Esophagus squamous epithelium (tissue), 5 donors: ENCODE results near the gene ANLN. TPM values are rescaled to one million over a fixed set of nuclear protein-coding genes. Genes with fewer than 3 reads are reported as not detected.
"Not testable (repeated sequence)": the region's sequence is repeated elsewhere in the genome, so short reads cannot be mapped to it uniquely, and the experiment has no call there.

Experiments used
- DNase-seq: peaks from one replicate; lab custom pipeline; 2025; lab: John Stamatoyannopoulos, UW
- H3K27ac ChIP-seq, 4 donors: fragments of 200-600 bp; sonication (generic); one replicate each; pipeline ENCODE4 v1.5.1; 2016 to 2019; ENCODE audit warnings: mild to moderate bottlenecking in 1 of 4
- H3K27me3 ChIP-seq, 4 donors: fragments of 200-600 bp; sonication (generic); 1 replicate in 3 of 4; 2 replicates in 1 of 4; pipeline versions ENCODE4 v1.5.1 to v1.6.0; 2017 to 2021; ENCODE audit warnings: antibody characterized with exemption in 1 of 4
- H3K36me3 ChIP-seq, 3 donors: fragments of 200-600 bp; sonication (generic); one replicate each; pipeline ENCODE4 v1.5.1; 2016 to 2019
- H3K4me1 ChIP-seq, 3 donors: fragments of 200-600 bp; sonication (generic); one replicate each; pipeline ENCODE4 v1.5.1; 2017 to 2019
- H3K4me3 ChIP-seq, 4 donors: fragments of 200-600 bp; sonication (generic); 1 replicate in 3 of 4; 2 replicates in 1 of 4; pipeline ENCODE4 v1.5.1; 2016 to 2019; ENCODE audit warnings: mild to moderate bottlenecking in 2 of 4, moderate library complexity in 1 of 4
- H3K9me3 ChIP-seq, 3 donors: fragments of 200-600 bp; sonication (generic); one replicate each; pipeline ENCODE4 v1.5.1; 2016 to 2019
- POLR2A ChIP-seq, 4 donors: fragments of 450-650 bp; IDR thresholded peaks; one replicate each; pipeline ENCODE4 v1.6.1; 2017; ENCODE audit warnings: antibody characterized with exemption in 4 of 4, mild to moderate bottlenecking in 4 of 4, moderate library complexity in 3 of 4
- WGBS, 2 donors: methylation state at CpG; one replicate each; pipeline ENCODE4 v1.1.5; 2018; 5-methylcytosine and 5-hydroxymethylcytosine counted together
- intact Hi-C: fragments of 100-400 bp; cut with DNase I; formaldehyde crosslinking; loops from one replicate; pipeline ENCODE4 v1.15.0; 2022
- total RNA-seq, 4 donors: library from RNA; depleted of rRNA; stranded (reverse); fragments of >200 nt; gene quantifications; one replicate each; pipeline ENCODE4 v1.1.0, GENCODE V29; 2016
- TF ChIP-seq, protein P1 (sequence below), 6 experiments: fragments of 450-650 bp in 4 of 6; fragments of 200-600 bp in 2 of 6; sonication (generic) in 2 of 6; IDR thresholded peaks; one replicate each; pipeline ENCODE4 v1.5.1; 2016 to 2019; ENCODE audit warnings: antibody characterized with exemption in 6 of 6, mild to moderate bottlenecking in 4 of 6, moderate library complexity in 4 of 6
- donor health status: DM: yes; HTN: yes; CAD: no.

The ANLN gene
- total RNA-seq, 4 donors from 2014 or later = 16.6 to 67.9 (median 25.0) TPM

DNA sequence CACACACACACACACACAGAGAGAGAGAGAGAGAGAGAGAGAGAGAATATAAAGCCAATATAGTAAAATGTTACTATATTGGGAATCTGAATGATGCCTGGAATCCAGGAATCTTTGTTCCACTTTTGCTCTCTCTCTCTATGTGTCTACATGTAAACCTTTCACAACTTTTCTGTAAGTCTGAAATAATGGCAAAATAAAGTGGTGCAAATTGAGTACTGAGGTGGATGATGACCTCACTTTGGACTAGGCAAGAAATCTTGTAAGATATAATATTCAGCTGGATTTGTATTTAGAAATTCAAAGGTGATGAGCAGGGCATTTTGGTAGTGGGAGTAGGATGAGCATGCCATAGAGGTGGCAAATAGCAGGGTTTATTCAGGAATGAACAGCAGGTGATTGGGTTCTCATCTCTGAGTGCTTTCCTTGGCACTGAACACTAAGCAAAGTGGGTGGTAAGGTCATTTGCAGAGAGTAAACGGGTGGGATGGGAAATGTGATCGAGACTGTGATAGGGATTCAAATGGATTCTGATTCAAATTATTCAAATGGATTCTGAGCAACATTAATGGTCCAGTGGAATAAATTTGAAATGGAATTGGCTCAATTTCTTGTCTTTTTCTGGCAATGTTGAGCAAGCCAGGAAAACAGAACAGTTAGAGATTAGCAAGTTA lies 9.7 kb upstream of the ANLN start:
- no peak for DNase-seq
- no peaks in the 10 kb centered on the region for H3K4me1 ChIP-seq
- H3K27me3 ChIP-seq = peaks cover 0 to 7% (median 0%) of the 10 kb centered on the region in 4 donors
- WGBS, 2 donors = 77 to 85% methylated on average over 2 of the region's 2 CpGs
- no peaks in the 10 kb centered on the region for H3K9me3 ChIP-seq
- intact Hi-C loops = no loop called here
- no peak for TF ChIP-seq POLR2A (IDR thresholded peaks at IDR 0.05)
- TF ChIP-seq, protein P1, sequence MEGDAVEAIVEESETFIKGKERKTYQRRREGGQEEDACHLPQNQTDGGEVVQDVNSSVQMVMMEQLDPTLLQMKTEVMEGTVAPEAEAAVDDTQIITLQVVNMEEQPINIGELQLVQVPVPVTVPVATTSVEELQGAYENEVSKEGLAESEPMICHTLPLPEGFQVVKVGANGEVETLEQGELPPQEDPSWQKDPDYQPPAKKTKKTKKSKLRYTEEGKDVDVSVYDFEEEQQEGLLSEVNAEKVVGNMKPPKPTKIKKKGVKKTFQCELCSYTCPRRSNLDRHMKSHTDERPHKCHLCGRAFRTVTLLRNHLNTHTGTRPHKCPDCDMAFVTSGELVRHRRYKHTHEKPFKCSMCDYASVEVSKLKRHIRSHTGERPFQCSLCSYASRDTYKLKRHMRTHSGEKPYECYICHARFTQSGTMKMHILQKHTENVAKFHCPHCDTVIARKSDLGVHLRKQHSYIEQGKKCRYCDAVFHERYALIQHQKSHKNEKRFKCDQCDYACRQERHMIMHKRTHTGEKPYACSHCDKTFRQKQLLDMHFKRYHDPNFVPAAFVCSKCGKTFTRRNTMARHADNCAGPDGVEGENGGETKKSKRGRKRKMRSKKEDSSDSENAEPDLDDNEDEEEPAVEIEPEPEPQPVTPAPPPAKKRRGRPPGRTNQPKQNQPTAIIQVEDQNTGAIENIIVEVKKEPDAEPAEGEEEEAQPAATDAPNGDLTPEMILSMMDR (IDR thresholded peaks at IDR 0.05) = no peak
- no peak overlapping the region for H3K4me3 ChIP-seq
- no peak overlapping the region for H3K27ac ChIP-seq
- no peaks in the 10 kb centered on the region for H3K36me3 ChIP-seq

DNA sequence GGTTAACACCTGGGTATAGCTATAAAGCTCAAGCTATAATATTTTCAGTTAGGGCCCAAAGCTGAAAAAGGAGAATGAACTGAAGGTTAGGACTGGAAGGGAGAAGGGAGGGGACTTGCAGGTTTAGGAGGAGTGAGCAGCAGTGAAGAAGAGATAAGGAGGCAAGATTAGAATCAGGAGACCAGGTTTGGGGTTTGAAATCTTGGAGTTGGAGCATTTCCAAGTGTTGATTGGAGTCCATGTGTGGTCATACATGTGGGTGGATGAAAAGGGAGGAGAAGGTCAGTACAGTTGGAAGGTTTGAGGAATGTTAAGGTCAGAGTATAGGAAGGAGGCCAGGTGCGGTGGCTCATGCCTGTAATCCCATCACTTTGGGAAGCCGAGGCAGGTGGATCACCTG lies 8.6 kb upstream of the ANLN start:
- intact Hi-C loops = no loop called here
- 95 to 98% methylated on average over 2 of the region's 2 CpGs for WGBS, 2 donors
- no peaks in the 10 kb centered on the region for H3K4me1 ChIP-seq

DNA sequence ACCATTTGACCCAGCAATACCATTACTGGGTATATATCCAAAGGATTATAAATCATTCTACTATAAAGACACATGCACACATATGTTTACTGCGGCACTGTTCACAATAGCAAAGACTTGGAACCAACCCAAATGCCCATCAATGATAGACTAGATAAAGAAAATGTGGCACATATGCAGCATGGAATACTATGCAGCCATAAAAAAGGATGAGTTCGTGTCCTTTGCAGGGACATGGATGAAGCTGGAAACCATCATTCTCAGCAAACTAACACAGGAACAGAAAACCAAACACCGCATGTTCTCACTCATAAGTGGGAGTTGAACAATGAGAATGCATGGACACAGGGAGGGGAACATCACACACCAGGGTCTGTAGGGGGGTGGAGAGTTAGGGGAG lies 6.4 kb upstream of the ANLN start:
- intact Hi-C loops, H3K36me3 ChIP-seq, H3K4me1 ChIP-seq, H3K9me3 ChIP-seq, H3K27ac ChIP-seq, H3K4me3 ChIP-seq, H3K27me3 ChIP-seq, DNase-seq: not testable (repeated sequence)
- 82 to 97% methylated on average over 3 of the region's 3 CpGs for WGBS, 2 donors

More for the DNA sequence above, 8.6 kb upstream of the ANLN start:
- no peaks in the 10 kb centered on the region for H3K36me3 ChIP-seq
- no peak overlapping the region for H3K4me3 ChIP-seq
- peaks cover 0 to 7% (median 0%) of the 10 kb centered on the region in 4 donors for H3K27me3 ChIP-seq
- H3K9me3 ChIP-seq = no peaks in the 10 kb centered on the region
- H3K27ac ChIP-seq = no peak overlapping the region
- TF ChIP-seq, protein P1 (IDR thresholded peaks at IDR 0.05) = no peak
- TF ChIP-seq POLR2A (IDR thresholded peaks at IDR 0.05) = no peak
- DNase-seq = no peak

DNA sequence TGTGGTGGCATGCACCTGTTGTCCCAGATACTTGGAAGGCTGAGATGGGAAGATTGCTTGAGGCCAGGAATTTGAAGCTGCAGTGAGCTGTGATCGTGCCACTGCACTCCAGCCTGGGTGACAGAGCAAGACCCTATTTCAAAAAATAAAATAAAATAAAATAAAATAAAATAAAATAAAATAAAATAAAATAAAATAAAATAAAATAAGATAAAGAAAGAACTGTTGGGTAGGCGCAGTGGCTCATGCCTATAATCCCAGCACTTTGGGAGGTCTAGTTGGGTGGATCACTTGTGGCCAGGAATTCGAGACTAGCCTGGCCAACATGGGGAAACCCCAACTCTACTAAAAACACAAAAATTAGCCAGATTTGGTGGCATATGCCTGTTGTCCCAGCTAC lies 4.0 kb upstream of the ANLN start:
- H3K36me3 ChIP-seq, DNase-seq, H3K27me3 ChIP-seq, H3K9me3 ChIP-seq, intact Hi-C loops, H3K4me3 ChIP-seq, H3K27ac ChIP-seq: not testable (repeated sequence)
- WGBS, 2 donors = 88 to 93% methylated on average over 3 of the region's 3 CpGs
- H3K4me1 ChIP-seq = peaks cover 0 to 29% (median 16%) of the 10 kb centered on the region in 3 donors

DNA sequence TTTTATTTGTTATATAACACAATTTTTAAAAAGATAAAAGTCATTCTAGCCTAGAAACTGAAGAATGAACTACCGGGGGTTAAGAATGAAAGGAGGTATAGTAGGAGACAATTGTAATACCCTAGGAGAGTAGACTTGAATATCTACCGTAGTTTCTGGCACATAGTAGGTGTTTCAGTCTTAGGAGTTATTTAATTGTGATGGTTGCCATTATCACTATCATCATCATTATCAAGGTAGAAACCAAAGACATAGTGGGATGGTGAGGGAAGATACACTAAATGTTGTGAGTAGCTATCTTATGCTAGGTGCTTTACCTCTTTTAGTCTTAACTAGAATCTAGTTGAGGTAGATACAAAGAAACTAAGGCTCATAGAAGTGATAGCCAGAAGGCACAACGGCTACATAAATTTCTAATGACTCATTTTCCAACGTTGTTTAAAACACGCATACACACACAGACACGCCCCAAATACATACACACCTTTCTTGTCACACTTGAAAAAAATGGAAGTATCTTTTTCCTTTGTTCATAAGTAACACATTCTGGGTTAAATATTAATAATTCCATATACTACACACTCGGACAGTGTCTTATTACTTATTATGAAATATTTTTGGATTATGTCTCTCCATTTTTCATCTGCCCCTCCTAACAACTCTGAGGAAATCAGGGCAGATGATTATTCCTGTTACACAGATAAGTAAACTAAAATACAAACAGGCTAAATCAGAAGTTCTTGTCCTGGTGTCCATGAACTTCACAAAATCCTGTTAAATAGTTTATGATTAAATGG lies 2.0 kb upstream of the ANLN start:
- Histone ChIP-seq H3K27ac (peak overlapping the region; percentile 86 to 91 (median 88)), H3K27me3 (no peaks in the 10 kb centered on the region), H3K9me3 (no peaks in the 10 kb centered on the region), H3K4me3 (no peak overlapping the region), H3K4me1 (peaks cover 0 to 49% (median 22%) of the 10 kb centered on the region in 3 donors), H3K36me3 (no peaks in the 10 kb centered on the region)
- DNase-seq = no peak
- TF ChIP-seq, protein P1 (IDR thresholded peaks at IDR 0.05) = no peak
- TF ChIP-seq POLR2A (IDR thresholded peaks at IDR 0.05) = no peak
- intact Hi-C loops = no loop called here
- 37% methylated on average over 7 of the region's 7 CpGs for WGBS, 2 donors

DNA sequence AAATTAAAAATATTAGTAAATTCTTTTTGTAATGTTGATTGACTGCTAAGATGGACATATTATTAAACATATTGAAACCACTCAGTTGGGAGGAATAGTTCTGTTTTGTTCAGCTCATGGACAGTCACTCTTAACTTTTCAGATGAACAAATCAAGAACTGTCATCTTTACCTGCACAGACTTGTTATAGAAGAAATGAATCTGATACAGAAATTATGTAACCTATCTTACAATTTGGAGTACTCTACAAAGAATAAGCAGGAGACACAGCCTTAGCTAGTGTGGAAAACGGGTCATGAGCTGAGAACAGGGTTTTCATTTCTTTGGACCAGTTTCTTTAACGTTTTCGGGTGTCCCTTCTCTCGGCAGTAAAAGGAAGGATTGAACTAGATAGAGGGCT lies 1.2 kb upstream of the ANLN start:
- no peaks in the 10 kb centered on the region for H3K27me3 ChIP-seq
- intact Hi-C loops = no loop called here
- peak overlapping the region in 2 of 4 donors; percentile 16 to 68 for H3K4me3 ChIP-seq
- 18 to 25% methylated on average over 4 of the region's 4 CpGs for WGBS, 2 donors
- DNase-seq = no peak
- peaks cover 0 to 57% (median 22%) of the 10 kb centered on the region in 3 donors for H3K4me1 ChIP-seq
- H3K9me3 ChIP-seq = no peaks in the 10 kb centered on the region
- TF ChIP-seq, protein P1 (IDR thresholded peaks at IDR 0.05) = no peak
- no peak for TF ChIP-seq POLR2A (IDR thresholded peaks at IDR 0.05)
- peak overlapping the region; percentile 86 to 91 (median 88) for H3K27ac ChIP-seq
- H3K36me3 ChIP-seq = no peaks in the 10 kb centered on the region
